Cardiac muscle cell (in vitro differentiated cells and primary cell): ENCODE measurements around the gene TGFB2. TPM values are rescaled to one million over a fixed set of nuclear protein-coding genes. Genes with fewer than 3 reads are reported as not detected.

Experiments
- DNase-seq, 2 donors: peaks; one replicate each; pipeline versions ENCODE4 v3.0.0 to v3.0.0-alpha.2; 2010 to 2017; ENCODE audit warnings: low read depth in 1 of 2, low spot score in 1 of 2
- H3K27ac ChIP-seq: fragments of 200-600 bp; sonication (generic); 2 replicates; pipeline ENCODE4 v1.5.1; 2016
- H3K27me3 ChIP-seq: fragments of 200-600 bp; sonication (generic); 2 replicates; pipeline ENCODE4 v1.6.0; 2016; ENCODE audit warnings: control low read depth
- H3K36me3 ChIP-seq: fragments of 200-600 bp; sonication (generic); 2 replicates; pipeline ENCODE4 v1.5.1; 2016; ENCODE audit warnings: control low read depth
- H3K4me1 ChIP-seq: fragments of 200-600 bp; sonication (generic); 2 replicates; pipeline ENCODE4 v1.8.1; 2017; ENCODE audit warnings: low read depth, mild to moderate bottlenecking, mixed run types
- H3K4me3 ChIP-seq: fragments of 200-600 bp; sonication (generic); 2 replicates; pipeline ENCODE4 v1.5.1; 2016; ENCODE audit warnings: mild to moderate bottlenecking
- H3K9me3 ChIP-seq: fragments of 200-600 bp; sonication (generic); 2 replicates; pipeline ENCODE4 v1.5.1; 2017; ENCODE audit warnings: low read depth, mild to moderate bottlenecking, control low read depth
- CTCF ChIP-seq: IDR thresholded peaks from 2 replicates; pipeline ENCODE4 v1.5.1; 2012; ENCODE audit warnings: low read depth, mild to moderate bottlenecking, low read length
- polyA plus RNA-seq: library from polyadenylated mRNA; unstranded; fragments of >200 nt; fragmentation: Nextera tagmentation; extraction: Ambion mirVana; gene quantifications from 2 replicates; pipeline ENCODE4 v1.2.1, GENCODE V29; 2016
- total RNA-seq: library from RNA; depleted of rRNA; stranded (reverse); fragments of >200 nt; gene quantifications from 2 replicates; pipeline ENCODE4 v1.2.3, GENCODE V29; 2016

TGFB2 gene
- total and polyA plus RNA-seq, 2 experiments from 2014 or later = 132 to 171 TPM

- peak in 1 of 2 donors; percentile 94 for DNase-seq
Observed at GRCh38 chr1:218482683-218483082, 137.5 kb downstream of the TGFB2 start.

DNA sequence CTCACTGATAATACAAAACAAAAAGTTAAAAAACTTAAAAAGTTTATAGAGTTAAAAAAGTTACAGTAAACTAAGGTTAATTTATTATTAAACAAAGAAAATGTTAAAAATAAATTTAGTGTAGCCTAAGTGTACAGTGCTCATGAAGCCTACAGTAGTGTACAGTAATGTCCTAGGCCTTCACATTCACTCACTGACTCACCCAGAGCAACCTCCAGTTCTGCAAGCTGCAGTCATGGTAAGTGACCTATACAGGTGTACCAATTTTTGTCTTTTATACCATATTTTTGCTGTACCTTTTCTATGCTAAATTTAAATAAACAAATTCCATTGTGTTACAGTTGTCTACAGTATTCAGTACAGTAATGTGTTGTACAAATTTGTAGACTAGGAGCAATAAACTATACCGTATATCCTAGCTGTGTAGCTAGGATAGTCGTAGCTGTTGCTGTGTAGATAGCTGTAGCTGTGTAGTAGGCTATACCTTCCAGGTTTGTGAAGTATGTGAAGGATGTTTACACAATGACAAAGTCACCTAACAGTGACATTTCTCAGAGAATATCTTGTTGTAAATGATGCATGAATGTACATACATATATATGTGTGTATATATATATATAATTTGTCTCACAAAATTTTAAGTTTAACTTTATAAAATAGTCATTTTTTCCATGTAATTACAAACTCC lies 140.2 kb downstream of the TGFB2 start:
- no peak for TF ChIP-seq CTCF
- Histone ChIP-seq H3K9me3 (no peaks in the 10 kb centered on the region), H3K4me1 (peaks cover 12% of the 10 kb centered on the region)

More at GRCh38 chr1:218482683-218483082, 137.5 kb downstream of the TGFB2 start:
- H3K4me1 ChIP-seq = no peaks in the 10 kb centered on the region
- TF ChIP-seq CTCF = no peak
- no peak overlapping the region for H3K4me3 ChIP-seq
- H3K27me3 ChIP-seq = no peaks in the 10 kb centered on the region
- H3K36me3 ChIP-seq = no peaks in the 10 kb centered on the region
- H3K27ac ChIP-seq = no peak overlapping the region
- H3K9me3 ChIP-seq = no peaks in the 10 kb centered on the region

GRCh38 chr1:218488531-218488930 lies 143.4 kb downstream of the TGFB2 start:
- peaks cover 12% of the 10 kb centered on the region for H3K4me1 ChIP-seq
- DNase-seq = no peak
- no peak for TF ChIP-seq CTCF
- peak overlapping the region; percentile 65 for H3K27ac ChIP-seq
- H3K27me3 ChIP-seq = no peaks in the 10 kb centered on the region
- no peaks in the 10 kb centered on the region for H3K9me3 ChIP-seq
- no peaks in the 10 kb centered on the region for H3K36me3 ChIP-seq
- no peak overlapping the region for H3K4me3 ChIP-seq

More for the DNA sequence above, 140.2 kb downstream of the TGFB2 start:
- H3K27ac ChIP-seq = no peak overlapping the region
- H3K27me3 ChIP-seq = no peaks in the 10 kb centered on the region
- DNase-seq = no peak
- H3K4me3 ChIP-seq = no peak overlapping the region
- H3K36me3 ChIP-seq = no peaks in the 10 kb centered on the region

DNA sequence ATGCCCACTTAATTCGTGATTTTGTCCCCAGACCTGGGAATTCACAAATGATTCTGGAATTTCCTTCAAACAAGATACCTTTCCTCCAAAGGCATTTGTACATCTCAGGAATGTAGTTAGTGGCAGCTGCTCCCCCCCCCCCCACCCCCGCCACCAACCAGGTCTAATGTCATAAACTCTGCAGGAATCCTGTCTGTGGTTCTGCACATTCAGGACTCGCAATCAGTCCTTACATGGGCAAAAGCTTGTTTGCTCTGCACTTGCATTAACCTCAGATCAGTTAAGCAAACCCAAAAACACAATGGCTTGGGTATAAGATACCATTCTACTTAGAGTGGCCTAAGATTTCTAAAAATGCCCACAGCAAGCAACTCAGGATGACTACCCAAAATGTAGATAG lies 143.8 kb downstream of the TGFB2 start:
- Histone ChIP-seq H3K4me3 (no peak overlapping the region), H3K27me3 (no peaks in the 10 kb centered on the region), H3K9me3 (no peaks in the 10 kb centered on the region), H3K36me3 (no peaks in the 10 kb centered on the region), H3K27ac (peak overlapping the region; percentile 65), H3K4me1 (peaks cover 12% of the 10 kb centered on the region)
- DNase-seq = peak; percentile 22 to 35
- TF ChIP-seq CTCF = no peak

DNA sequence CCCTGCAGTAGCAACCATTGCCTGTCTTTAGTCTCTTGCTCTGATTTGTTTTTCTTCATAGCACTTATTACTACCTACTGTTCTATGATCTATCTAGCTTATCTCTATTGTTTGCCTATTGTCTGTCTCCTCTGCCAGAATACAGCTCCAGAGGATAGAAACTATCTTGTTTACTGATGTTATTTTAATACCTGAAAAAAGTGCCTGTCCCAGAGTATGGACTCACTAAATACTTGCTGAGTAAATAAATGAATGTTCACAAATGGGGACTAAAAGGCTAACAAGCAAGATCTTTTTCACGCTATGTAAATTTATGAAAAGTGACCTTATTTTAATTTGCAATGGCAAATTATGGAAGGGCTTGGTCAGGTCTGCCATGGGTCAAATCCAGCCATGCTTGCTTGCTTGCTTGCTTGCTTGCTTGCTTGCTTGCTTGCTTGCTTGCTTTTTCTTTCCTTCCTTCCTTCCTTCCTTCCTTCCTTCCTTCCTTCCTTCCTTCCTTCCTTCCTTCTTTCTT lies 145.3 kb downstream of the TGFB2 start:
- no peaks in the 10 kb centered on the region for H3K27me3 ChIP-seq
- TF ChIP-seq CTCF = no peak
- no peaks in the 10 kb centered on the region for H3K9me3 ChIP-seq
- peaks cover 12% of the 10 kb centered on the region for H3K4me1 ChIP-seq
- H3K4me3 ChIP-seq = no peak overlapping the region
- H3K27ac ChIP-seq = peak overlapping the region; percentile 23
- no peaks in the 10 kb centered on the region for H3K36me3 ChIP-seq
- no peak for DNase-seq
